ENCODE data around the gene DOCK4.

DNA sequence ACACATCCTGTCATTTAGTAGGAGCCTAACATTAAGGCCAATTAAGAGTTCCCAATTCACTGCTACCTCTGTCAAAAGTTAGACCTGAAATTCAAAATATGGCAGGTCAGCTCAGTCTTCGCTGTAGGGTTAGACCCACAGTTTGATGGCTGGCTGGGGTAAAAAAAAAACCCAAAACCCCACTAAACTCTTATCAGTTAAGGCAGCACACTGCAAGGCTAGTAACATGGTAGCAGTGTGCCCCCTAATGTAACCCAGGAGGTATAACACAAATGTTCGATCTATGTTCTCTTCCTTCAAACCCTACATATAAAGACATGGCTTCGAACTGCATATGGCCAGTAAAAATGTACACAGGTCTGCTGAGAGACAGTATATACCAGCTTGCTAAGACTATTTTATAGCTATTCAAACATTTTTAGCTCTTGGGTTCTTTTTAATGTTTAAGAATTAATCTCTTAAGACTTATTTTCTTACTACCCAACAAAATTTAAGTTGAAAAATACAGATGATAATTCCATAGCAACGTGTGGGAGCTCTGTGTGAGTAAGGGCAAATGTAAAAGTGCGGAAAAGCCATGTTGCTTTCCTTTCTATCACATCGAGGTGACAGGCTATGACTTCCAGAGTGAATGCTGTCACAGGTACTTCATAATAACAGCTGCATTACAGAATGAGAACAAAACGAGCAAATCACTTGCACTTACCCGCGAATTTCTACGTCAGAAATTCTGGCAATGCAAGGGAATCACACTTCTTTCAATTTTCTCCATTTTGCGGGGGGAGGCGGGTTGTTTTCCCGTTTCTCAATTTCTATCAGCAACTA lies 475.5 kb downstream of the DOCK4 start:
- TF ChIP-seq HDGF (IDR thresholded peaks at IDR 0.05; ENCODE audit: borderline replicate concordance), result no peak
- TF ChIP-seq ZNF384 (IDR thresholded peaks at IDR 0.05), result no peak
- no peak for TF ChIP-seq FOXK2 (IDR thresholded peaks at IDR 0.05)
- no peak for TF ChIP-seq BHLHE40 (IDR thresholded peaks at IDR 0.05; ENCODE audit: borderline replicate concordance)
